GM12878 (cell line): ENCODE results near the gene NGFR. TPM values are rescaled to one million over a fixed set of nuclear protein-coding genes. Genes with fewer than 3 reads are reported as not detected.

Experiments
- ATAC-seq: fragments of 200-7000 bp; cut with Tn5 transposase; 3 replicates; pipeline ENCODE4 v1.9.1; 2020; ENCODE audit warnings: mild to moderate bottlenecking, moderate library complexity
- BruUV-seq: library from RNA; stranded (reverse); fragments of 400-500 nt; replicated peaks from 2 replicates; lab custom pipeline; 2021; lab: Mats Ljungman, UMichigan
- CTCF ChIA-PET: fragments of 300-600 bp; sonication (Branson Sonifier 250); formaldehyde crosslinking; extraction: SDS; loops from one replicate; lab custom pipeline; 2021; ENCODE audit warnings: inconsistent platforms; lab: Yijun Ruan, JAX
- POLR2A ChIA-PET: fragments of 350-600 bp; formaldehyde crosslinking; extraction: SDS; loops from one replicate; lab custom pipeline; 2021; ENCODE audit warnings: inconsistent platforms; lab: Charles Lee
- RAD21 ChIA-PET: fragments of 300-600 bp; sonication (Branson Sonifier 250); formaldehyde crosslinking; loops from one replicate; lab custom pipeline; 2023; ENCODE audit warnings: antibody characterized with exemption; ENCODE audit not compliant: unreplicated experiment; lab: Charles Lee
- SMC1A ChIA-PET: fragments of 300-600 bp; sonication (Branson Sonifier 250); formaldehyde crosslinking; loops from one replicate; lab custom pipeline; 2023; ENCODE audit not compliant: unreplicated experiment, uncharacterized antibody; lab: Charles Lee
- DNase-seq: peaks from one replicate; pipeline ENCODE4 v3.0.0-alpha.2; 2011; ENCODE audit warnings: low read depth, low spot score
- FAIRE-seq: peaks from 3 replicates; lab custom pipeline; 2011; peaks lifted over from hg19 to GRCh38; lab: Jason Lieb, UNC
- H2AFZ ChIP-seq: 2 replicates; pipeline ENCODE4 v1.6.0; 2011; ENCODE audit warnings: low read depth, low read length, control low read depth; ENCODE audit not compliant: control insufficient read depth
- H3K27ac ChIP-seq: 2 replicates; pipeline ENCODE4 v1.5.1; 2011; ENCODE audit warnings: control low read depth; ENCODE audit not compliant: control insufficient read depth, insufficient read depth
- H3K27me3 ChIP-seq, 2 experiments: replicated peaks in 1 of 2; 2 replicates each; pipeline versions ENCODE4 v1.6.0 to v1.6.1; 2011; ENCODE audit warnings: low read length in 1 of 2; ENCODE audit not compliant: control insufficient read depth in 2 of 2, insufficient read depth in 2 of 2
- H3K36me3 ChIP-seq, 2 experiments: 2 replicates each; pipeline ENCODE4 v1.5.1; 2011; ENCODE audit warnings: low read length in 1 of 2; ENCODE audit not compliant: control insufficient read depth in 2 of 2, insufficient read depth in 2 of 2
- H3K4me1 ChIP-seq: 2 replicates; pipeline ENCODE4 v1.6.1; 2011; ENCODE audit warnings: mild to moderate bottlenecking, low read length, moderate library complexity, mixed read lengths; ENCODE audit not compliant: control insufficient read depth, insufficient read depth
- H3K4me2 ChIP-seq: 2 replicates; pipeline ENCODE4 v1.6.0; 2011; ENCODE audit warnings: control low read depth; ENCODE audit not compliant: control insufficient read depth, insufficient read depth
- H3K4me3 ChIP-seq: fragments of 200-600 bp; sonication (generic); 2 replicates; pipeline ENCODE4 v1.5.1; 2016
- H3K79me2 ChIP-seq: 2 replicates; pipeline ENCODE4 v1.6.0; 2011; ENCODE audit warnings: low read length; ENCODE audit not compliant: control insufficient read depth, insufficient read depth
- H3K9ac ChIP-seq: 2 replicates; pipeline ENCODE4 v1.8.0; 2011; ENCODE audit warnings: low read length, control low read depth, mixed read lengths; ENCODE audit not compliant: control insufficient read depth, insufficient read depth
- H3K9me3 ChIP-seq: replicated peaks from 3 replicates; pipeline ENCODE4 v1.5.1; 2011; ENCODE audit warnings: mild to moderate bottlenecking, low read length; ENCODE audit not compliant: control insufficient read depth, insufficient read depth
- H4K20me1 ChIP-seq: 2 replicates; pipeline ENCODE4 v1.6.0; 2011; ENCODE audit not compliant: control insufficient read depth, insufficient read depth
- FOXM1 ChIP-seq: IDR thresholded peaks from 2 replicates; pipeline ENCODE4 v1.6.1; 2012; ENCODE audit warnings: low read depth, mild to moderate bottlenecking, inconsistent platforms, low read length, moderate library complexity
- MEF2A ChIP-seq: IDR thresholded peaks from 2 replicates; pipeline ENCODE4 v1.6.1; 2011; ENCODE audit warnings: low read depth, mild to moderate bottlenecking, low read length, moderate library complexity; ENCODE audit not compliant: insufficient read depth
- PAX5 ChIP-seq: IDR thresholded peaks from 2 replicates; pipeline ENCODE4 v1.6.1; 2011; ENCODE audit warnings: low read depth, low read length, borderline replicate concordance
- REST ChIP-seq: IDR thresholded peaks from 2 replicates; pipeline ENCODE4 v1.6.1; 2012; ENCODE audit warnings: mild to moderate bottlenecking, low read depth, low read length
- ZBED1 ChIP-seq: IDR thresholded peaks from 2 replicates; pipeline ENCODE4 v1.6.1; 2016; ENCODE audit warnings: borderline replicate concordance
- ZNF274 ChIP-seq: IDR thresholded peaks from one replicate; pipeline ENCODE4 v1.8.0; 2011; ENCODE audit not compliant: insufficient read length, insufficient read depth
- WGBS: methylation state at CpG from one replicate; pipeline ENCODE4 v1.1.6; 2016; ENCODE audit warnings: low lambda C conversion rate; ENCODE audit not compliant: insufficient replicate concordance, insufficient coverage; ENCODE audit errors: missing lambda C conversion rate; 5-methylcytosine and 5-hydroxymethylcytosine counted together
- in situ Hi-C: fragments of 300-500 bp; cut with MboI; formaldehyde crosslinking; loops from 9 replicates; pipeline ENCODE4 v1.14.3; 2018; ENCODE audit warnings: mixed read lengths
- intact Hi-C: fragments of 100-400 bp; cut with micrococcal nuclease; formaldehyde crosslinking; loops from one replicate; pipeline ENCODE4 v1.14.2; 2022; ENCODE audit not compliant: unreplicated experiment
- polyA plus RNA-seq, 11 experiments: library from polyadenylated mRNA; depleted of rRNA in 4 of 11; unstranded in 6 of 11; stranded (reverse) in 5 of 11; fragments of >200 nt; fragmentation: Nextera tagmentation in 4 of 11; fragmentation: Illumina TruSeq in 1 of 11; extraction: Ambion mirVana in 4 of 11; extraction: Trizol in 1 of 11; gene quantifications; 1 replicate in 1 of 11; 2 replicates in 10 of 11; pipeline versions ENCODE4 v1.2.1 to v1.2.3, GENCODE V29; 2011 to 2016; ENCODE audit warnings: inconsistent platforms in 2 of 11, missing spikeins in 2 of 11, low read depth in 1 of 11
- total RNA-seq, 4 experiments: library from RNA; depleted of rRNA in 3 of 4; stranded (reverse); fragments of >200 nt in 3 of 4; fragmentation: Illumina TruSeq in 1 of 4; extraction: Trizol in 1 of 4; gene quantifications; 2 replicates each; pipeline versions ENCODE4 v1.2.1 to v1.2.3, GENCODE V29; 2013 to 2021

The NGFR gene
- total and polyA plus RNA-seq, 10 of the 15 experiments (the other 5 are each of a cell fraction or from before 2014, with no cell fraction given) = 0.05 to 0.28 (median 0.08) TPM; not detected in 1

GRCh38 chr17:49467175-49467574 is 27.9 kb upstream of the NGFR start:
- BruUV-seq = no TSS peak
- intact Hi-C loops = no loop called here
- ChIA-PET SMC1A (no interaction called here), RAD21 (no interaction called here), POLR2A (no interaction called here)
- no peaks in the 10 kb centered on the region for H3K36me3 ChIP-seq
- FAIRE-seq = no peak
- H3K27me3 ChIP-seq = peaks cover 16 to 18% of the 10 kb centered on the region in 2 experiments; a peak in 3 of 4 replicates
- no peaks in the 10 kb centered on the region for H3K4me1 ChIP-seq
- H3K79me2 ChIP-seq = no peaks in the 10 kb centered on the region
- 0% methylated on average over 1 of the region's 1 CpG for WGBS
- H4K20me1 ChIP-seq = no peaks in the 10 kb centered on the region
- no peaks in the 10 kb centered on the region; the same call in 1 of the 3 replicates for H3K9me3 ChIP-seq
- ATAC-seq = no peak
- no peak overlapping the region for H3K4me3 ChIP-seq
- DNase-seq = no peak
- H3K4me2 ChIP-seq = no peak overlapping the region
- no peak for TF ChIP-seq PAX5
- TF ChIP-seq REST = no peak
- TF ChIP-seq FOXM1 = no peak
- TF ChIP-seq ZBED1 = no peak
- TF ChIP-seq MEF2A = no peak
- TF ChIP-seq ZNF274 = no peak
- TF ChIP-seq, all 136 proteins: peak for 0
- Histone ChIP-seq H3K9ac (no peak overlapping the region), H3K27ac (no peak overlapping the region), H2AFZ (no peak overlapping the region)
- CTCF ChIA-PET = no interaction called here
- in situ Hi-C loops = no loop called here
